MM.1S (cell line): ENCODE data around the gene POLR1B.

Experiments
- DNase-seq: peaks from one replicate; pipeline ENCODE4 v3.0.0-alpha.2; 2015
- H2AFZ ChIP-seq: fragments of 300-600 bp; sonication (generic); 2 replicates; pipeline ENCODE4 v1.6.0; 2016; ENCODE audit warnings: antibody characterized with exemption, low read length
- H3F3A ChIP-seq: fragments of 300-600 bp; sonication (generic); 2 replicates; pipeline ENCODE4 v1.6.1; 2016; ENCODE audit warnings: mild to moderate bottlenecking, antibody characterized with exemption, low read length, moderate library complexity, mixed read lengths; ENCODE audit not compliant: insufficient read depth
- H3K27ac ChIP-seq: fragments of 300-600 bp; sonication (generic); 2 replicates; pipeline ENCODE4 v1.5.1; 2016; ENCODE audit warnings: mild to moderate bottlenecking, low read length
- H3K27me3 ChIP-seq: fragments of 300-600 bp; sonication (generic); replicated peaks from 2 replicates; pipeline ENCODE4 v1.6.0; 2016; ENCODE audit warnings: low read length; ENCODE audit not compliant: insufficient read depth
- H3K36me3 ChIP-seq: fragments of 300-600 bp; sonication (generic); replicated peaks from 2 replicates; pipeline ENCODE4 v1.6.1; 2016; ENCODE audit warnings: mild to moderate bottlenecking, low read length, mixed read lengths; ENCODE audit not compliant: insufficient read depth
- H3K4me1 ChIP-seq: fragments of 300-600 bp; sonication (generic); 2 replicates; pipeline ENCODE4 v1.6.1; 2016; ENCODE audit warnings: low read length, mixed read lengths
- H3K4me2 ChIP-seq: fragments of 300-600 bp; sonication (generic); 2 replicates; pipeline ENCODE4 v1.6.0; 2016; ENCODE audit warnings: low read depth, low read length
- H3K4me3 ChIP-seq: fragments of 300-600 bp; sonication (generic); 2 replicates; pipeline ENCODE4 v1.5.1; 2016; ENCODE audit warnings: low read length, mixed read lengths
- H3K79me2 ChIP-seq: fragments of 300-600 bp; sonication (generic); 2 replicates; pipeline ENCODE4 v1.6.1; 2016; ENCODE audit warnings: mixed run types, low read length, mixed read lengths
- H3K9ac ChIP-seq: fragments of 300-600 bp; sonication (generic); 2 replicates; pipeline ENCODE4 v1.6.1; 2016; ENCODE audit warnings: low read length, mixed read lengths
- H3K9me2 ChIP-seq: fragments of 300-600 bp; sonication (generic); replicated peaks from 2 replicates; pipeline ENCODE4 v1.6.1; 2016; ENCODE audit warnings: mild to moderate bottlenecking, low read length, mixed read lengths; ENCODE audit not compliant: insufficient read depth
- H3K9me3 ChIP-seq: fragments of 300-600 bp; sonication (generic); replicated peaks from 2 replicates; pipeline ENCODE4 v1.6.1; 2016; ENCODE audit warnings: mild to moderate bottlenecking, low read length, mixed read lengths; ENCODE audit not compliant: insufficient read depth
- H4K20me1 ChIP-seq: fragments of 300-600 bp; sonication (generic); 2 replicates; pipeline ENCODE4 v1.6.1; 2016; ENCODE audit warnings: mild to moderate bottlenecking, low read length, moderate library complexity, mixed read lengths; ENCODE audit not compliant: insufficient read depth
- CTCF ChIP-seq: fragments of 300-600 bp; sonication (generic); IDR thresholded peaks from 2 replicates; pipeline ENCODE4 v1.5.1; 2016; ENCODE audit warnings: antibody characterized with exemption, low read length, mixed read lengths
- EZH2 ChIP-seq: fragments of 300-600 bp; sonication (generic); optimal IDR thresholded peaks from 2 replicates; pipeline ENCODE3; 2017; ENCODE audit warnings: low read depth, mild to moderate bottlenecking, antibody characterized with exemption, low read length, mixed read lengths
- EZH2phosphoT487 ChIP-seq: fragments of 300-600 bp; sonication (generic); IDR thresholded peaks from 2 replicates; pipeline ENCODE4 v1.6.1; 2018; ENCODE audit warnings: antibody characterized with exemption, low read length

Gene POLR1B

GRCh38 chr2:112542123-112542983 lies at the start of gene POLR1B:
POLR1B (plus strand) TSS chr2:112542465; CDS start chr2:112542495, 30 bp downstream.
- Histone ChIP-seq H2AFZ (peak within 1 kb of the TSS; percentile 83), H3K4me3 (peak within 1 kb of the TSS; percentile 95), H3K36me3 (peaks cover 13% of the 10 kb centered on the region), H3K27ac (peak within 1 kb of the TSS; percentile 92), H3F3A (peaks cover 26% of the 10 kb centered on the region), H3K9ac (peak within 1 kb of the TSS; percentile 92), H3K9me3 (no peaks in the 10 kb centered on the region), H3K9me2 (no peaks in the 10 kb centered on the region), H3K27me3 (no peaks in the 10 kb centered on the region), H4K20me1 (no peaks in the 10 kb centered on the region; the same call in 1 of the 2 replicates), H3K4me2 (peak within 1 kb of the TSS; percentile 89), H3K4me1 (peaks cover 9% of the 10 kb centered on the region; the same call in 1 of the 2 replicates), H3K79me2 (peaks cover 49% of the 10 kb centered on the region)
- no peak for TF ChIP-seq EZH2phosphoT487
- no peak for TF ChIP-seq EZH2
- no peak for TF ChIP-seq CTCF
- DNase-seq, result peak; percentile 89

- no peak for DNase-seq
- Histone ChIP-seq H3K9ac (no peak overlapping the region), H3K4me3 (no peak overlapping the region), H3K79me2 (peaks cover 22% of the 10 kb centered on the region), H3K36me3 (no peaks in the 10 kb centered on the region), H2AFZ (no peak overlapping the region), H3K4me2 (no peak overlapping the region), H3K4me1 (peaks cover 10% of the 10 kb centered on the region), H4K20me1 (no peaks in the 10 kb centered on the region), H3K9me3 (no peaks in the 10 kb centered on the region), H3F3A (no peaks in the 10 kb centered on the region; the same call in 1 of the 2 replicates), H3K9me2 (no peaks in the 10 kb centered on the region), H3K27ac (no peak overlapping the region), H3K27me3 (no peaks in the 10 kb centered on the region)
- TF ChIP-seq CTCF (no peak), EZH2 (no peak), EZH2phosphoT487 (no peak)
Measured at GRCh38 chr2:112493048-112493447, 49.2 kb upstream of the POLR1B start.

GRCh38 chr2:112493858-112494648 lies 48.2 kb upstream of the POLR1B start:
- Histone ChIP-seq H3K9ac (no peak overlapping the region), H3F3A (no peaks in the 10 kb centered on the region; the same call in 1 of the 2 replicates), H3K27me3 (no peaks in the 10 kb centered on the region), H3K79me2 (peaks cover 18% of the 10 kb centered on the region), H3K9me3 (no peaks in the 10 kb centered on the region), H3K27ac (no peak overlapping the region), H3K4me1 (peaks cover 10% of the 10 kb centered on the region), H3K36me3 (no peaks in the 10 kb centered on the region), H3K4me3 (no peak overlapping the region), H4K20me1 (no peaks in the 10 kb centered on the region), H3K9me2 (no peaks in the 10 kb centered on the region), H2AFZ (no peak overlapping the region), H3K4me2 (no peak overlapping the region)
- DNase-seq, result no peak
- TF ChIP-seq EZH2phosphoT487 (no peak), EZH2 (no peak), CTCF (no peak)
